Right renal cortex interstitium (tissue), 3 donors: ENCODE results near the gene TMEM212. TPM values are rescaled to one million over a fixed set of nuclear protein-coding genes. Genes with fewer than 3 reads are reported as not detected.

Experiments used
- DNase-seq, 3 donors: peaks; one replicate each; pipeline ENCODE4 v3.0.0-alpha.2; 2013; ENCODE audit warnings: low read depth in 3 of 3, low spot score in 2 of 3
- polyA plus RNA-seq, 3 donors: library from polyadenylated mRNA; unstranded; fragments of 120-200 nt; gene quantifications; one replicate each; pipeline ENCODE4 v1.2.1, GENCODE V29; 2013; ENCODE audit not compliant: insufficient read length in 3 of 3

The TMEM212 gene
- polyA plus RNA-seq = not detected

GRCh38 chr3:171842864-171843518 is at the start of gene TMEM212:
TMEM212 (plus strand) TSS chr3:171843349; CDS start chr3:171843384, 35 bp downstream.
- no peak for DNase-seq

GRCh38 chr3:171796625-171797264 is 46.4 kb upstream of the TMEM212 start:
- no peak for DNase-seq

- no peak for DNase-seq
Observed at GRCh38 chr3:171797265-171797679, 45.9 kb upstream of the TMEM212 start.

- no peak for DNase-seq
Observed at GRCh38 chr3:171797873-171798272, 45.3 kb upstream of the TMEM212 start.

GRCh38 chr3:171799501-171799900 is 43.6 kb upstream of the TMEM212 start:
- no peak for DNase-seq

GRCh38 chr3:171801738-171802589 is 41.2 kb upstream of the TMEM212 start:
- DNase-seq = no peak

- DNase-seq = no peak
Observed at GRCh38 chr3:171802590-171802956, 40.6 kb upstream of the TMEM212 start.

GRCh38 chr3:171803044-171803443 is 40.1 kb upstream of the TMEM212 start:
- DNase-seq = no peak

GRCh38 chr3:171804618-171805389 is 38.3 kb upstream of the TMEM212 start:
- DNase-seq = no peak

GRCh38 chr3:171805687-171806086 is 37.5 kb upstream of the TMEM212 start:
- DNase-seq = no peak

- no peak for DNase-seq
Observed at GRCh38 chr3:171806200-171807128, 36.7 kb upstream of the TMEM212 start.

GRCh38 chr3:171807129-171807675 is 35.9 kb upstream of the TMEM212 start:
- DNase-seq = no peak

- DNase-seq = no peak
Observed at GRCh38 chr3:171807806-171808205, 35.3 kb upstream of the TMEM212 start.

GRCh38 chr3:171809611-171809860 is 33.6 kb upstream of the TMEM212 start:
- DNase-seq = no peak

- no peak for DNase-seq
Observed at GRCh38 chr3:171809861-171810628, 33.1 kb upstream of the TMEM212 start, which contains the start of gene PLD1. PLD1 (minus strand) TSS chr3:171810483; CDS start chr3:171738051, 72,432 bp downstream.

GRCh38 chr3:171810629-171811294 is 32.4 kb upstream of the TMEM212 start:
- no peak for DNase-seq

GRCh38 chr3:171811295-171811912 is 31.7 kb upstream of the TMEM212 start:
- no peak for DNase-seq

GRCh38 chr3:171811913-171812335 is 31.2 kb upstream of the TMEM212 start:
- DNase-seq = no peak
